ENCODE results near the gene MAB21L2.

DNA sequence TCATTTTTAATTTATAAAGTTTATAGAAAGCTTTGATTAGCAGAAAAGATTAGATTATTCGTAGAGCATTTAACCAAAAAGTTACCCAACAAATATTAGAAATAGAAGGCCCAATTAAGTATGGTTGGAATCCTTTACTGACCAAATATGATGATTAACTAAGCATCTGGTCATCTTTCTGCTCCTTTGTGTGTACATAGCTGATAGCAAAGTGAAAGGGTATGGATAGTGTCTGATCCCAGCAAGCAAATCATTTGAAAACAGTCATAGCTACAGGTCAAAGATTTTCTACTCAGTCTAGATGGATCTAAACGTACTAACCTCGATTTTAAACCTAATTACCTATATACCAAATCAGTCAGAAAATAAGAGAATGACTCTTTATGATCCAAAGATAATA lies 7.3 kb upstream of the MAB21L2 start:
- TF ChIP-seq GLI4 (tag by site-specific recombination; IDR thresholded peaks at IDR 0.05) (no peak), ZNF169 (tag by site-specific recombination; IDR thresholded peaks at IDR 0.05) (no peak), ZNF302 (tag by site-specific recombination; IDR thresholded peaks at IDR 0.05; ENCODE audit: low read depth) (no peak), ZNF174 (tag by site-specific recombination; IDR thresholded peaks at IDR 0.05) (no peak), ZNF837 (tag by site-specific recombination; IDR thresholded peaks at IDR 0.05) (no peak), HOXD13 (CRISPR knock-in tag; IDR thresholded peaks at IDR 0.05; ENCODE audit: borderline replicate concordance) (no peak), SALL2 (tag by site-specific recombination; IDR thresholded peaks at IDR 0.05; ENCODE audit: borderline replicate concordance) (no peak), ZNF350 (tag by site-specific recombination; IDR thresholded peaks at IDR 0.05) (no peak)
- TF ChIP-seq, protein P1, sequence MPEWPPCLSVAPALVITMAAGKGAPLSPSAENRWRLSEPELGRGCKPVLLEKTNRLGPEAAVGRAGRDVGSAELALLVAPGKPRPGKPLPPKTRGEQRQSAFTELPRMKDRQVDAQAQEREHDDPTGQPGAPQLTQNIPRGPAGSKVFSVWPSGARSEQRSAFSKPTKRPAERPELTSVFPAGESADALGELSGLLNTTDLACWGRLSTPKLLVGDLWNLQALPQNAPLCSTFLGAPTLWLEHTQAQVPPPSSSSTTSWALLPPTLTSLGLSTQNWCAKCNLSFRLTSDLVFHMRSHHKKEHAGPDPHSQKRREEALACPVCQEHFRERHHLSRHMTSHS (tag by site-specific recombination; IDR thresholded peaks at IDR 0.05) = no peak
- TF ChIP-seq, protein P2, sequence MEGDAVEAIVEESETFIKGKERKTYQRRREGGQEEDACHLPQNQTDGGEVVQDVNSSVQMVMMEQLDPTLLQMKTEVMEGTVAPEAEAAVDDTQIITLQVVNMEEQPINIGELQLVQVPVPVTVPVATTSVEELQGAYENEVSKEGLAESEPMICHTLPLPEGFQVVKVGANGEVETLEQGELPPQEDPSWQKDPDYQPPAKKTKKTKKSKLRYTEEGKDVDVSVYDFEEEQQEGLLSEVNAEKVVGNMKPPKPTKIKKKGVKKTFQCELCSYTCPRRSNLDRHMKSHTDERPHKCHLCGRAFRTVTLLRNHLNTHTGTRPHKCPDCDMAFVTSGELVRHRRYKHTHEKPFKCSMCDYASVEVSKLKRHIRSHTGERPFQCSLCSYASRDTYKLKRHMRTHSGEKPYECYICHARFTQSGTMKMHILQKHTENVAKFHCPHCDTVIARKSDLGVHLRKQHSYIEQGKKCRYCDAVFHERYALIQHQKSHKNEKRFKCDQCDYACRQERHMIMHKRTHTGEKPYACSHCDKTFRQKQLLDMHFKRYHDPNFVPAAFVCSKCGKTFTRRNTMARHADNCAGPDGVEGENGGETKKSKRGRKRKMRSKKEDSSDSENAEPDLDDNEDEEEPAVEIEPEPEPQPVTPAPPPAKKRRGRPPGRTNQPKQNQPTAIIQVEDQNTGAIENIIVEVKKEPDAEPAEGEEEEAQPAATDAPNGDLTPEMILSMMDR (tag by site-specific recombination; IDR thresholded peaks at IDR 0.05) = no peak

All from HEK293 (cell line).